Dermis blood vessel endothelial cell (primary cell): ENCODE data around the gene DHDH. TPM values are rescaled to one million over a fixed set of nuclear protein-coding genes. Genes with fewer than 3 reads are reported as not detected.
A peak's percentile ranks its signal among the peaks of the same experiment; 100 is the strongest.
"Not testable (repeated sequence)": the region's sequence is repeated elsewhere in the genome, so short reads cannot be mapped to it uniquely, and the experiment has no call there.

Experiments used
- DNase-seq: peaks from one replicate; pipeline ENCODE4 v3.0.0; 2010
- total RNA-seq: library from RNA; depleted of rRNA; stranded (reverse); fragments of >200 nt; gene quantifications from 2 replicates; pipeline ENCODE4 v1.2.3, GENCODE V29; 2014

DHDH gene
- total RNA-seq, 1 donor from 2014 or later: not detected

DNA sequence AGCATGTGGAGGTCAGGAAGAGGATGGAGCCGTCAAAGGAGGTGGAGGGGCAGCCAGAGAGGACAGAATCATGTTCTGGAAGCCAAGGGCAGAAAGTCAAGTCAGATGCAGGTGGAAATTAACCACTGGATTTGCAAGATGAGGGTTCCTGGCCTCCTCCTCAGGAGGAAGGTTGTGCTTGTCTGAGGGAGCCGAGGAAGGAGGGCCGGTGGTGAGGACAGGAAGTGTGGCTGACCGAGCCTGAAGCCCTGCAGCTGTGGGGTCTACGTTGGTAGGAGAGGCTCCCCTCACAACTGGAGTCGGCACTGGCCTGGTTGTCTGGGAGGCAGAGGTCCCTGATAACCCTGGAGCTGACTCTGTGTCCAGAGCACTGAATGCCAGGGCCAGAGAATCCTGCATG is 15.4 kb upstream of the DHDH start:
- no peak for DNase-seq

DNA sequence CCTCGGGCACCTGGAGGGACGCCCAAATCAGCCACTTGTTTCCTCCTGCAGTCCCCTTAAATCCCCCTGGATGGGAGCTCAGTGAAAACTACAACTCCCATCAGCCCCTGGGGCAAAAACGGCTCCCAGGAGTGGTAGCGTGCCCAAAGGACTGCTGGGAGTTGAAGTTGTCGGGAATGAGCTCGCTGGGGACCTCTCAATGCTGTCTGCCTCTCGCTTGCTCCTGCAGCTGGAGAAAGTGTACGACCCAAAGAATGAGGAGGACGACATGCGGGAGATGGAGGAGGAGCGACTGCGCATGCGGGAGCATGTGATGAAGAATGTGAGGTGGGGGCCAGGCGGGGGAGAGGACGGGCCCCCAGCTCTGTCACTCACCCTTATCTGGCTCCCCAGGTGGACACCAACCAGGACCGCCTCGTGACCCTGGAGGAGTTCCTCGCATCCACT is 14.7 kb upstream of the DHDH start:
- DNase-seq: peak; percentile 32

DNA sequence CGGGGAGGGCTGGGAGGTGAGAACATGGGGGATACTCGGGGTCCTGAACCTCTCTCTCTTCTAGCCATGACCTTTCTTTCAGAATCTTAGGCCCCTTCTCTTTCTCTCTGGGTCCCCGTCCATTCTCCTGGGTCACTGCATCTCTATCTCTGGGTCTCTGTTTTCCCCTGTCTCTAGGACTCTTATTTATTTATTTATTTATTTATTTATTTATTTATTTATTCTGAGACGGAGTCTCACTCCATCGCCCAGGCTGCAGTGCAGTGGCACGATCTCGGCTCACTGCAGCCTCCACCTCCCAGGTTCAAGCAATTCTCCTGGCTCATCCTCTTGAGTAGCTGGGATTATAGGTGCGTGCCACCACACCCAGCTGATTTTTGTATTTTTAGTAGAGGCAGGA is 14.2 kb upstream of the DHDH start:
- DNase-seq: not testable (repeated sequence)

DNA sequence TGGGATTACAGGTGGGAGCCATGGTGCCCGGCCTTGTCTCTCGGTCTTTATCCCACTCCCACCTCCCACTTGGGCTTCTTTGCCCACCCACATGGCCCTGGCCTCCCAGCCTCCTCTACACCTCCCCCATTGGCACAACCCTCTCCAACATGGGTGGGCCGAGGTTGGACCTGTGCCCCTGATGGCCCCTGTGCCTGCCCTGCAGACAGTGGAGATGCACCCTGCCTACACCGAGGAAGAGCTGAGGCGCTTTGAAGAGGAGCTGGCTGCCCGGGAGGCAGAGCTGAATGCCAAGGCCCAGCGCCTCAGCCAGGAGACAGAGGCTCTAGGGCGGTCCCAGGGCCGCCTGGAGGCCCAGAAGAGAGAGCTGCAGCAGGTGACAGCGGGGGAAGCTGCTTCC is 12.6 kb upstream of the DHDH start:
- DNase-seq: no peak

DNA sequence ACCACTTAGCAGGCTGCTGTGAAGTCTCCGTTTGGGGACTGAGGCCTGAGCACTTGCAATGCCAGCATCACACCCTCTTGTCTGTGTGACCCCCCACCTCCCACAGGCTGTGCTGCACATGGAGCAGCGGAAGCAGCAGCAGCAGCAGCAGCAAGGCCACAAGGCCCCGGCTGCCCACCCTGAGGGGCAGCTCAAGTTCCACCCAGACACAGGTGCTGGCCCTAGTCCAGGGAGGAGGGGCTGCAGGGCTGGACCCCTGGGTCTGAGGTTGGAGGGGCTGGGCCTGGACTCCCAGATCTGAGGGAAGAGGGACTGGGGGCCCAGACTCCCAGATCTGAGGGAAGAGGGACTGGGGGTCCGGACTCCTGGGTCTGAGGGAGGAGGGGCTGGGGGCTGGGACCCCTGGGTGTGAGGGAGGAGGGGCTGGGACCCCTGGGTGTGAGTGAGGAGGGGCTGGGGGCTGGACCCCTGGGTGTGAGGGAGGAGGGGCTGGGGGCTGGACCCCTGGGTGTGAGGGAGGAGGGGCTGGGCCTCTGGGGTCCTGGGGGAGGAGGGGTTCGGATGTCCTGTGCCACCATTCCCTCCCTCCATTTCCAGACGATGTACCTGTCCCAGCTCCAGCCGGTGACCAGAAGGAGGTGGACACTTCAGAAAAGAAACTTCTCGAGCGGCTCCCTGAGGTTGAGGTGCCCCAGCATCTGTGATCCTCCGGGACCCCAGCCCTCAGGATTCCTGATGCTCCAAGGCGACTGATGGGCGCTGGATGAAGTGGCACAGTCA is 11.6 kb upstream of the DHDH start:
- no peak for DNase-seq

DNA sequence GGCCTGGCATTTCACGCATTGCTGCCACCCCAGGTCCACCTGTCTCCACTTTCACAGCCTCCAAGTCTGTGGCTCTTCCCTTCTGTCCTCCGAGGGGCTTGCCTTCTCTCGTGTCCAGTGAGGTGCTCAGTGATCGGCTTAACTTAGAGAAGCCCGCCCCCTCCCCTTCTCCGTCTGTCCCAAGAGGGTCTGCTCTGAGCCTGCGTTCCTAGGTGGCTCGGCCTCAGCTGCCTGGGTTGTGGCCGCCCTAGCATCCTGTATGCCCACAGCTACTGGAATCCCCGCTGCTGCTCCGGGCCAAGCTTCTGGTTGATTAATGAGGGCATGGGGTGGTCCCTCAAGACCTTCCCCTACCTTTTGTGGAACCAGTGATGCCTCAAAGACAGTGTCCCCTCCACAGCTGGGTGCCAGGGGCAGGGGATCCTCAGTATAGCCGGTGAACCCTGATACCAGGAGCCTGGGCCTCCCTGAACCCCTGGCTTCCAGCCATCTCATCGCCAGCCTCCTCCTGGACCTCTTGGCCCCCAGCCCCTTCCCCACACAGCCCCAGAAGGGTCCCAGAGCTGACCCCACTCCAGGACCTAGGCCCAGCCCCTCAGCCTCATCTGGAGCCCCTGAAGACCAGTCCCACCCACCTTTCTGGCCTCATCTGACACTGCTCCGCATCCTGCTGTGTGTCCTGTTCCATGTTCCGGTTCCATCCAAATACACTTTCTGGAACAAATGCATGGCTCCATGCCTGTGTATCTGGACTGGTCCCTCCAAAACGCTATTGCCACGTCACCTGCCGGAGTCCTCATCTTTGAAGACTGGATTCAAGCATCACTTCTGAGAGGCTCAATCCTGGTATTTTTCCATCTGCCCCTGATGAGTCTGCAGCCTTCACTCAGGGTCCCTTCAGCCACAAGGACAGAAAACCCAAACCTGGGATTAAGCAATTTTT is 10.7 kb upstream of the DHDH start:
- DNase-seq: no peak

DNA sequence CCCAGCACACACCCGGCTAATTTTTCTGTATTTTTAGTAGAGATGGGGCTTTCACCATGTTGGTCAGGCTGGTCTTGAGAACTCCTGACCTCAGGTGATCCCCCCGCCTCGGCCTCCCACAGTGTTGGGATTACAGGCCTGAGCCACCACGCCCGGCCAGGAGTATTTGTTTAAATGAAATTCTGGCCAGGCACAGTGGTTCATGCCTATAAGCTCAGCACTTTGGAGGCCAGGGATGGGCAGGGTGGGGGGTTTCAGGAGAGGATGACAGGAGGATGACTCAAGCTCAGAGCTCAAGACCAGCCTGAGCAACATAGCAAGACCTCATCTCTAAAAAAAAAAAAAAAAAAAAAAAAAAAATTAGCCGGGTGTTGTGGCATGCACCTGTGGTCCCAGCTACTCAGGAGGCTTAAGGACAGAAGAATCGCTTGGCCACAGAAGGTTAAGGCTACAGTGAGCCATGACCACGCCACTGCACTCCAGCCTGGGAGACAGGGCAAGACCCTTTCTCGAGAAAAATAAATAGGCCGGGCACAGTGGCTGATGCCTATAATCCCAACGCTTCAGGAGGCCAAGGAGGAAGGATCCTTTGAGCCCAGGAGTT is 8.2 kb upstream of the DHDH start:
- no peak for DNase-seq

DNA sequence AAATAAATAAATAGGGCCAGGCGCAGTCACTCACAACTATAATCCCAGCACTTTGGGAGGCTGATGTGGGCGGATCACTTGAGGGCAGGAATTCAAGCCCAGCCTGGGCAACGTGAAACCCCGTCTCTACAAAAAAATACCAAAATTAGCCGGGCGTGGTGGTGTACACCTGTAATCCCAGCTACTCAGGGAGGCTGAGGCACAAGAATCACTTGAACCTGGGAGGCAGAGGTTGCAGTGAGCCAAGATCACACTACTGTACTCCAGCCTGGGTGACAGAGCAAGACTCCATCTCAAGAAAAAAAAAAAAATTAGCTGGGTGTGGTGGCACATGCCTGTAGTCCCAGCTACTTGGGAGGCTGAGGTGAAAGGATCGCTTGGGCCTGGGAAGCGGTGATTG is 7.6 kb upstream of the DHDH start:
- not testable (repeated sequence) for DNase-seq

DNA sequence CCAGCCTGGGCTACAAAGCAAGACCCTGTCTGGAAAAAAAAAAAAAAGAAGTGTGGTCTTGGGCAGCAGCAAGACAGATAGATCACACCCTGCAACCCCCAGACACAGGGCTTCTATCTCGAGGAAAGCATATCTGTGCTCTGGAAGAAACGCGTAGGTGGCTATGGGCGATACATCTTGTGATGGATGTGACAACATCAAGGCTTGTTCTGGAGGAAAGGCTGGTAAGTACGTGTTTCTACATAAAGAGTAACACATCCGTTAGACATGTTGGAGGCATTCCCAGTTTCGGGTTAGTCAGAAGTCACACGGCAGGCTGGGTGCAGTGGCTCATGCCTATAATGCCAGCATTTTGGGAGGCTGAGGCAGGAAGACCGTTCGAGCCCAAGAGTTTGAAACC is 6.6 kb upstream of the DHDH start:
- DNase-seq: peak; percentile 87

DNA sequence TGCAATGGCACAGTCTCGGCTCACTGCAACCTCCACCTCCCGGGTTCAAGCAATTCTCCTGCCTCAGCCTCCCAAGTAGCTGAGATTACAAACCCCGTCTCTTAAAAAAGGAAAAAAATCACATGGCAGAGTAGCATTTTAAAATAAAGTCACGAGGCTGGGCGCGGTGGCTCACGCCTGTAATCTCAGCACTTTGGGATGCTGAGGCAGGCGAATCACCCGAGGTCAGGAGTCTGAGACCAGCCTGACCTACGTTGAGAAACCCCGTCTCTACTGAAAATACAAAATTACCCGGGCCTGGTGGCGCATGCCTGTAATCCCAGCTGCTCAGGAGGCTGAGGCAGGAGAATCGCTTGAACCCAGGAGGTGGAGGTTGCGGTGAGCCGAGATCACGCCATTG is 5.8 kb upstream of the DHDH start:
- not testable (repeated sequence) for DNase-seq

DNA sequence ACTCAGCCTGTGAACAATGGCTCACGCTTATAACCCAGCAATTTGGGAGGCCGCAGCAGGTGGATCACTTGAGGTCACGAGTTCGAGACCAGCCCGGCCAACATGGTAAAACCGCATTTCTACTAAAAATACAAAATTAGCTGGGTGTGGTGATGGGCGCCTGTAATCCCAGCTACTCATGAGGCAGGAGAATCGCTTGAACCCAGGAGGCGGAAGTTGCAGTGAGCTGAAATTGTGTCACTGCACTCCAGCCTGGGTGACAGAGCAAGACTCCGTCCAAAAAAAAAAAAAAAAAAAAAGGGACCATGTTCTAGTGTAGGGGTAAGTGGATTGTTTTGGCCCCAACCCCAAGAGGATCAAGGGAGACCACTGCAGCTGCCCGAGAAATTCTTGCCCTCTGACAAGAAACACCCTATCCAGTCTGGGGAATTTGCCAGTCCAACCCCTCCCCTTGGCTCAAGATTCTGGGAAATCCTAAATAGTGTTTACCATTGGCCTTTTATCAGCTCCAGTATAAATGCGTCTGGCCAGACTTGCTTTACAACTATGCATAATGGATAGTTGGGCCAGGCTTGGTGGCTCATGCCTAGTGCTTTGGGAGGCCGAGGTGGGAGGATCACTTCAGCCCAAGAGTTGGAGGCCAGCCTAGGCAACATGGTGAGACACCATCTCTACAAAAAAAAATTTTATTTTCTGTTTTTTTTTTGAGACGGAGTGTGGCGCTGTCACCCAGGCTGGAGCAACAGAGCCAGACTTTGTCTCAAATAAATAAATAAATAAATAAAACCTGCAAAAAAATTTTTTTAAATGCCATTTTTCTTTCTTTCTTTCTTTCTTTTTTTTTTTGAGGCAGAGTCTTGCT is 5.1 kb upstream of the DHDH start:
- no peak for DNase-seq

DNA sequence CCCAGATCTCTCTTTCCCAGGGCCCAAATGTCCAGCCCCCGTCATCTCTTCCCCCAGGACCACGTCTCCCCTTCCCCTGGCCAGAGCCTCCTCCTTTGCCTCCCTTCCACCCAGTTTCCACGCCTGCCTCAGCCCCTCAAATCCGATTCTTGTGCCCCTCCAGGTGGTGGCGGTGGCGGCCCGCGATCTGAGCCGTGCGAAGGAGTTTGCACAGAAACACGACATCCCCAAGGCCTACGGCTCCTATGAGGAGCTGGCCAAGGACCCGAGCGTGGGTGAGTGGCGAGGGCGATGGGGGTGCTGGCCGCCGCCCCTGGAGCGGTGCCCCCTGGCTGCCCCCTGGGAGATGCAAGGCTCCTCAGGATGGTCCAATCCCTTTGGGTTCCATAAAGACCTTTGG is 1.3 kb downstream of the DHDH start:
- no peak for DNase-seq

DNA sequence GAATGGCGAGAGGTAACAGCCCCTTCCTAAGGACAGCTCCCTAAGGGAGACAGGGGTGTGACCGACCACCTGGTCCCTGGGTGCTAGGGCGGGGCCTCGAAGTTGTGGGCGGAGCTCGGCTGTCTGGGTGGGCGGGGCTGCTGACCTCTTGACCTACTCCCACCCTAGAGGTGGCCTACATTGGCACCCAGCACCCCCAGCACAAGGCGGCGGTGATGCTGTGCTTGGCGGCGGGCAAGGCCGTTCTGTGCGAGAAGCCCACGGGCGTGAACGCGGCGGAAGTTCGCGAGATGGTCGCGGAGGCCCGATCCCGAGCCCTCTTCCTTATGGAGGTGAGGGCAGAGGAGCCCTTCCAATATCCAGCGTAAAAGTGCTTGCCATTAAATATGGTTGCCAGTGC is 2.4 kb downstream of the DHDH start:
- no peak for DNase-seq

DNA sequence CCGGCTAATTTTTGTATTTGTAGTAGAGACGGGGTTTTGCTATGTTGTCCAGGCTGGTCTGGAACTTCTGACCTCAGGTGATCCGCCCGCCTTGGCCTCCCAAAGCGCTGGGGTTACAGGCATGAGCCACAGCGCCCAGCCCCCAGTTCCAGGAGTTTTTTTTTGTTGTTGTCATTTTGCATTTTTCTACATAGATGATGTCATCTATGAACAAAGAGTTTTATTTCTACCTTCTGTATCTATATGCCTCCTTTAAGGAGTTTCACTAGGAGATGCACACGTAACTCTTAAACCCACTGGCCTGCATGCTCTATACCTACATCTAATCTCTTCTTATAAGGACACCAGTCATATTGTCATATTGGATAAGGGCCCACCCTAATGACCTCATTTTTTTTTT is 4.8 kb downstream of the DHDH start:
- DNase-seq: no peak

DNA sequence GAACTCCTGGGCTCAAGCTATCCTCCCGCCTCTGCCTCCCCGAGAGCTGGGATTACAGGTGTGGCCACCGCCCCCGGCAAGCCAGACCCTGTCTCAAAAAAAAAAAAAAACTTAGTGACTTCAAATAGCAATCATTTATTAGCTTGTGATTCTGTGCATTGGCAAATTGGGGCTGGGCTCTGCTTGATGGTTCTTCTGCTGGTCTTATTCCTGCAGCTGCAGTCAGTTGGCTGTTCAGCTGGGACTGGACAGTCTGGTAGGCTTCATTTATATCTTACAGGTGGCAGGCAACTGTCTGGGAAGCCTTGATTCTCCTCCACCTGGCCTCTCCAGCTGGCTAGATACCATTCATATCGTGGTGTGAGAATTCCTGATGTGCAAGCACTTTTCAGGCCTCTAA is 7.4 kb downstream of the DHDH start:
- no peak for DNase-seq

DNA sequence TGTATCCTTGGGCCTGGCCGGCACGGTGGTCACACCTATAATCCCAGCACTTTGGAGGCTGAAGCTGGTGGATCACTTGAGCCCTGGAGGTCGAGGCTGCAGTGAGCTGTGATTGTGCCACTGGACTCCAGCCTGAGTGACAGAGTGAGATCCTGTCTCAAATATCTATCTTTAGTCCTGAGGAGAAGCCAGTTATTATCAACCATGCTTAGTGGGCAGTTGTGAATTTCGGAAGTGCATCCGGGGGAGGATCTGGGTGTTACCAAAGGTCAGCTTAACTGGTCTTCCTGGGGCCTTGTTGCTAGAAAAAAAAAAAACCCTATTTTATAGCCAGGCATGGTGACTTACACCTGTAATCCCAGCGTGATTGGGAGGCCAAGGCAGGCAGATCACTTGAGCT is 9.6 kb downstream of the DHDH start:
- no peak for DNase-seq

DNA sequence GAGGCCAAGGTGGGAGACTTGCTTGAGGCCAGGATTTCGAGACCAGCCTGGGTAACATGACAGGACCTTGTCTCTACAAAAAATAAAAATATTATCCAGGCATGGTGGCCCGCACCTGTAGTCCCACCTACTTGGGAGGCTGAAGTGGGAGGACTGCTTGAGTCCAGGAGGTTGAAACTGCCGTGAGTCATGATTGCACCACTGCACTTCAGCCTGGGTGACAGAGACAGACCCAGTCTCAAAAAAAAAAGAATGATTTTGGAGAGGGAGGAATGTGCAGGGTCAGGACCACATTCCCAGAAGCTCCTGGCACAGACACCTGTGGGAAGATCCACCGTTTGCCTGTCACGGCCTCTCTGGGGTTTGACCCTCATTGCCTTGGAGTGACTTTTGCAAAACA is 11.9 kb downstream of the DHDH start:
- no peak for DNase-seq

DNA sequence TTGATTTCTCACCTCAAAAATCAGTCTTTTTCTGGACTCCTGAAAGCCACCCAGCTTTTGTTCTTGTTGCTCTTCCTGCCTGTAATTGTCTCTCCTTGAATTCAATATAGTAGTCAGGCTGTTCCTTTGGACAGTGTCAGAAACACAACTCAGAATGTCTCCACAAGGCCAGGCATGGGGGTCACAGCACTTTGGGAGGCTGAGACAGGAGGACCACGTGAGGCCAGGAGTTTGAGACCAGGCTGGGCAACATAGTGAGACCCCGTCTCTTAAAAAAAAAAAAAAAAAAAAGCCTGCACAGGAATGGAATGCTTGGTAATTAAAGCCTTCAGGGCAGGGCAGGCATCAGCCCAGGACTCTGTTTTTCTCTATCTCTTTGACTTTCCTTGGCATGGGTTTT is 12.3 kb downstream of the DHDH start:
- DNase-seq: no peak

DNA sequence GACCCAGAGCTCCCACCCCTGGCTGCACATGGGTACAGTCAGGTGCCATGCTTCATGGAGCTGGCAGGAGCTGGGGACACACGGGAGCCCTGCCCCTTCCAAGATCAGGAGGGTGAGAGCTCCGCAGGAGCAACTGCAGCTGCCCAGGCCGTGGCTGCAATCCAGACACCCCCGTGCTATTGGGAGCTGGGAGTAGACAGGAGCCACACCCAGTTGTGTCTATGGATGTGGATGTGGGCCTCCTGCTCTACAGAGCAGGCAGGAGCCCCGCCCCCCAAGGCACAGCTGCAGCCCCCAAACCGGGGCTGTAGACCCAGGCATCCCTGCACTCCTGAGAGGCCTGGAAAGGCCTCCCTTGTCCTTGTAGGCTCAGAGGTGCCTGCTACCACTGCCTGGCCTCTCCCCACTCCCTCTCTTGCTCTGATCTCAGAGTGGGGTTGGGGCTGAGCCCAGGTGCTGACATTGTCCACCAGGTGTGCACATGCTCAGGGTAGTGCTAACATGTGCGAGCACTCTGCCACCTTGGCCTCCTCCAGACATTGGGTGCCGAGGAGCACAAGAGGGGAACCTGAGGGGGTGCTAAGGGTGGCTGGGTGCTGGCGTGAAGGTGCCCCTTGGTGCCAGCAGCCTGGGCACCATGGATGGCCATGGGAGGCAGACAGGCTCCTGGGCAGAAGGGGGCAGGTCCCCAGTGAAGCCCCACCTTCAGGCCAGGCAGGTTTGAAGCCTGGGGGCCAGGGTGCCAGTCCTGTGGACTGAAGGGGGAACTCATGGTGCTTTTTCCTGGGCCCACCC is 13.2 kb downstream of the DHDH start:
- DNase-seq: no peak

DNA sequence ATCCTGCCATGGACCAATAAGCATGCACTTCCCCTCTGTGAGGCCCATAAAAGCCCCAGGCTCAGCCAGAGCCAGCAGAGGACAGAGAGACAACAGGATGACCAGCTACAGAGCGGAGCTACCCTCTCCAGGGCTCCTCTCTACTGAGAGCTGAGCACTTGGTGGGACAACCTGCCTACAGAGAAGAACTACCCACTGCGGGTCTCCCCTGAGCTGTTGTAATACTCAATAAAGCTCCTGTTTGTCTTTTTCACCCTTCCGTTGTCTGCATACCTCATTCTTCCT is 13.7 kb downstream of the DHDH start:
- DNase-seq: no peak

DNA sequence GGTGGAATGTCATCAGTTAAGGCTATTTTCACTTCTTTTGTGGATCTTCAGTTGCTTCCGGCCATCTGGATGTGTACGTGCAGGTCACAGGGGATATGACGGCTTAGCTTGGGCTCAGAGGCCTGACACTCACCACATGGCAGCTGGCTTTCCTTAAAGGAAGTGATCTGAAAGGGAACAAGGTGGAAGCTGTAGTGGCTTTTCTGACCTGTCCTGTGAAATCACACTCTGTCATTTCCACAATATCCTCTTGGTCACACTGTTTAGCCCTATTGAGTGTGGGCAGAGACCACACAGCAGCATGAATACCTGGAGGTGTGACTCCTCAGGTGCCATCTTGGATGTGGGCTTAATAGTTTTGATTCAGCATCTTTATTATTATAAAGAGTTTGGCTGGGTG is 16.7 kb downstream of the DHDH start:
- peak; percentile 59 for DNase-seq
